Measurements from ENCODE around the gene ZNF441.

Gene ZNF441

GRCh38 chr19:11729586-11729985 lies 37.2 kb upstream of the ZNF441 start:
- H4K20me1 ChIP-seq (ENCODE audit: control insufficient read depth, insufficient read depth, low read depth, low read length): no peaks in the 10 kb centered on the region
- no peak for TF ChIP-seq EZH2phosphoT487 (IDR thresholded peaks at IDR 0.05; ENCODE audit: borderline replicate concordance, low read length)
- no peak for TF ChIP-seq CTCF (IDR thresholded peaks at IDR 0.05; ENCODE audit: low read depth, low read length, poor library complexity, severe bottlenecking)
- H3K4me2 ChIP-seq (ENCODE audit: low read length): no peak overlapping the region
- H3K9me3 ChIP-seq (ENCODE audit: control insufficient read depth, insufficient read depth, low read length): no peaks in the 10 kb centered on the region; the same call in 1 of the 2 replicates
- no peaks in the 10 kb centered on the region for H3K79me2 ChIP-seq (ENCODE audit: control insufficient read depth, low read length)
- H3K36me3 ChIP-seq (ENCODE audit: control insufficient read depth, low read length): peaks cover 9% of the 10 kb centered on the region
- H3K4me3 ChIP-seq (ENCODE audit: low read length): no peak overlapping the region
- no peaks in the 10 kb centered on the region for H3K4me1 ChIP-seq (ENCODE audit: control insufficient read depth, low read length)
- no peaks in the 10 kb centered on the region for H3F3A ChIP-seq (ENCODE audit: control insufficient read depth, insufficient read depth)
- H3K27ac ChIP-seq (ENCODE audit: low read depth, low read length): no peak overlapping the region
- no peaks in the 10 kb centered on the region for H3K9me2 ChIP-seq (replicated peaks; ENCODE audit: control insufficient read depth, low read length)
- no peaks in the 10 kb centered on the region for H3K27me3 ChIP-seq (ENCODE audit: control insufficient read depth, low read length)

GRCh38 chr19:11735375-11735774 lies 31.4 kb upstream of the ZNF441 start:
- Histone ChIP-seq H3K4me2 (ENCODE audit: low read length) (no peak overlapping the region), H3K79me2 (ENCODE audit: control insufficient read depth, low read length) (peaks cover 13% of the 10 kb centered on the region), H3F3A (ENCODE audit: control insufficient read depth, insufficient read depth) (peaks cover 2% of the 10 kb centered on the region; the same call in 1 of the 2 replicates), H3K36me3 (ENCODE audit: control insufficient read depth, low read length) (no peaks in the 10 kb centered on the region), H3K9me2 (replicated peaks; ENCODE audit: control insufficient read depth, low read length) (no peaks in the 10 kb centered on the region), H3K27ac (ENCODE audit: low read depth, low read length) (no peak overlapping the region), H3K9me3 (ENCODE audit: control insufficient read depth, insufficient read depth, low read length) (no peaks in the 10 kb centered on the region), H3K4me1 (ENCODE audit: control insufficient read depth, low read length) (peaks cover 20% of the 10 kb centered on the region), H4K20me1 (ENCODE audit: control insufficient read depth, insufficient read depth, low read depth, low read length) (no peaks in the 10 kb centered on the region), H3K4me3 (ENCODE audit: low read length) (no peak overlapping the region), H3K27me3 (ENCODE audit: control insufficient read depth, low read length) (no peaks in the 10 kb centered on the region)
- no peak for TF ChIP-seq EZH2phosphoT487 (IDR thresholded peaks at IDR 0.05; ENCODE audit: borderline replicate concordance, low read length)
- no peak for TF ChIP-seq CTCF (IDR thresholded peaks at IDR 0.05; ENCODE audit: low read depth, low read length, poor library complexity, severe bottlenecking)

- peak overlapping the region; percentile 11; the same call in 1 of the 2 replicates for H3K4me2 ChIP-seq (ENCODE audit: low read length)
- H3K9me3 ChIP-seq (ENCODE audit: control insufficient read depth, insufficient read depth, low read length): no peaks in the 10 kb centered on the region
- peaks cover 20% of the 10 kb centered on the region for H3K4me1 ChIP-seq (ENCODE audit: control insufficient read depth, low read length)
- H3K36me3 ChIP-seq (ENCODE audit: control insufficient read depth, low read length): no peaks in the 10 kb centered on the region
- peaks cover 4% of the 10 kb centered on the region; the same call in 1 of the 2 replicates for H3F3A ChIP-seq (ENCODE audit: control insufficient read depth, insufficient read depth)
- TF ChIP-seq CTCF (IDR thresholded peaks at IDR 0.05; ENCODE audit: low read depth, low read length, poor library complexity, severe bottlenecking) (no peak), EZH2phosphoT487 (IDR thresholded peaks at IDR 0.05; ENCODE audit: borderline replicate concordance, low read length) (no peak)
- H3K79me2 ChIP-seq (ENCODE audit: control insufficient read depth, low read length): peaks cover 13% of the 10 kb centered on the region
- H3K27ac ChIP-seq (ENCODE audit: low read depth, low read length): no peak overlapping the region
- H3K4me3 ChIP-seq (ENCODE audit: low read length): no peak overlapping the region
- H3K27me3 ChIP-seq (ENCODE audit: control insufficient read depth, low read length): no peaks in the 10 kb centered on the region
- no peaks in the 10 kb centered on the region for H4K20me1 ChIP-seq (ENCODE audit: control insufficient read depth, insufficient read depth, low read depth, low read length)
- no peaks in the 10 kb centered on the region for H3K9me2 ChIP-seq (replicated peaks; ENCODE audit: control insufficient read depth, low read length)
Measured at GRCh38 chr19:11736696-11737095, 30.1 kb upstream of the ZNF441 start.
